NB4 (cell line): ENCODE data around the gene TNKS1BP1.

Experiments
- CTCF ChIP-seq: IDR thresholded peaks from one replicate; pipeline ENCODE4 v1.5.1; 2012; ENCODE audit warnings: low read depth, low read length
- MAX ChIP-seq: IDR thresholded peaks from 2 replicates; pipeline ENCODE4 v1.6.1; 2011; ENCODE audit warnings: low read depth, low read length
- POLR2A ChIP-seq: IDR thresholded peaks from 2 replicates; pipeline ENCODE4 v1.6.1; 2011; ENCODE audit warnings: mild to moderate bottlenecking; ENCODE audit not compliant: insufficient read length; ENCODE audit errors: extremely low read depth

GRCh38 chr11:57356268-57356667 lies 31.5 kb upstream of the TNKS1BP1 start:
- TF ChIP-seq POLR2A (no peak), CTCF (no peak), MAX (no peak)
